ENCODE results near the gene TEKT5.

DNA sequence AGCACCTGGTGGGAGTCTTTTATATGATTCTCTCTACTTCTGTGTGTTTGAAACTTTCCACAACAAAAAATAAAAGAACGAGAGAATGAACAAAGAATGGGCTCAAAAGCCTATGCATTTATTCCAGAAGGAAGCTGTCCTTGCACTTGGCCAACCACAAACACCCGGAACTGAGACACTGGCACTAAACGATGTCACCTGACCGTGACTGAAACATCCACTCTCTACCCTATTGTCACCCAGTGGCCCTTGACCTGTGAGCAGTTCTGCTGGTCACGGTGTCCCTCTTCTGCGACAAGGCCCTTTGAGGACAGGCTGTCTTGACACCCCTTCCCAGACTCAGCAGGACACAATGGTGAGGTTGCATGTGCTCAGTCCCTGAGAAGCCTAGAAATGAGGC is 56.6 kb downstream of the TEKT5 start:
- TF ChIP-seq, protein P1, sequence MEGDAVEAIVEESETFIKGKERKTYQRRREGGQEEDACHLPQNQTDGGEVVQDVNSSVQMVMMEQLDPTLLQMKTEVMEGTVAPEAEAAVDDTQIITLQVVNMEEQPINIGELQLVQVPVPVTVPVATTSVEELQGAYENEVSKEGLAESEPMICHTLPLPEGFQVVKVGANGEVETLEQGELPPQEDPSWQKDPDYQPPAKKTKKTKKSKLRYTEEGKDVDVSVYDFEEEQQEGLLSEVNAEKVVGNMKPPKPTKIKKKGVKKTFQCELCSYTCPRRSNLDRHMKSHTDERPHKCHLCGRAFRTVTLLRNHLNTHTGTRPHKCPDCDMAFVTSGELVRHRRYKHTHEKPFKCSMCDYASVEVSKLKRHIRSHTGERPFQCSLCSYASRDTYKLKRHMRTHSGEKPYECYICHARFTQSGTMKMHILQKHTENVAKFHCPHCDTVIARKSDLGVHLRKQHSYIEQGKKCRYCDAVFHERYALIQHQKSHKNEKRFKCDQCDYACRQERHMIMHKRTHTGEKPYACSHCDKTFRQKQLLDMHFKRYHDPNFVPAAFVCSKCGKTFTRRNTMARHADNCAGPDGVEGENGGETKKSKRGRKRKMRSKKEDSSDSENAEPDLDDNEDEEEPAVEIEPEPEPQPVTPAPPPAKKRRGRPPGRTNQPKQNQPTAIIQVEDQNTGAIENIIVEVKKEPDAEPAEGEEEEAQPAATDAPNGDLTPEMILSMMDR (IDR thresholded peaks at IDR 0.05) = no peak
- no peak for TF ChIP-seq POLR2AphosphoS5 (IDR thresholded peaks at IDR 0.05)
- TF ChIP-seq POLR2A (IDR thresholded peaks at IDR 0.05) = no peak

Data from breast epithelium (tissue), 3 donors.